ENCODE results near the gene PTRH1. TPM values are rescaled to one million over a fixed set of nuclear protein-coding genes. Genes with fewer than 3 reads are reported as not detected.

The PTRH1 gene
- total RNA-seq, 1 donor from 2014 or later: 36.5 TPM

- TF ChIP-seq CTCF (IDR thresholded peaks at IDR 0.05; ENCODE audit: insufficient read depth, low read length, poor library complexity, severe bottlenecking): no peak
- H3K36me3 ChIP-seq (ENCODE audit: control insufficient read depth, insufficient read depth, low read length): no peaks in the 10 kb centered on the region
- no peak for DNase-seq (ENCODE audit: low read depth)
- H3K4me3 ChIP-seq (ENCODE audit: low read depth, low read length): no peak overlapping the region
- H3K27me3 ChIP-seq (ENCODE audit: control insufficient read depth, insufficient read depth, low read length): no peaks in the 10 kb centered on the region
Observed at GRCh38 chr9:127700594-127701255, 14.7 kb downstream of the PTRH1 start.

- DNase-seq (ENCODE audit: low read depth): no peak
- no peak for TF ChIP-seq CTCF (IDR thresholded peaks at IDR 0.05; ENCODE audit: insufficient read depth, low read length, poor library complexity, severe bottlenecking)
- Histone ChIP-seq H3K36me3 (ENCODE audit: control insufficient read depth, insufficient read depth, low read length) (no peaks in the 10 kb centered on the region), H3K4me3 (ENCODE audit: low read depth, low read length) (no peak overlapping the region), H3K27me3 (ENCODE audit: control insufficient read depth, insufficient read depth, low read length) (no peaks in the 10 kb centered on the region)
Observed at GRCh38 chr9:127700140-127700539, 15.3 kb downstream of the PTRH1 start.

GRCh38 chr9:127698985-127699670 lies 16.3 kb downstream of the PTRH1 start:
- Histone ChIP-seq H3K4me3 (ENCODE audit: low read depth, low read length) (peak overlapping the region; percentile 10), H3K36me3 (ENCODE audit: control insufficient read depth, insufficient read depth, low read length) (no peaks in the 10 kb centered on the region), H3K27me3 (ENCODE audit: control insufficient read depth, insufficient read depth, low read length) (no peaks in the 10 kb centered on the region)
- TF ChIP-seq CTCF (IDR thresholded peaks at IDR 0.05; ENCODE audit: insufficient read depth, low read length, poor library complexity, severe bottlenecking): no peak
- peak; percentile 86 for DNase-seq (ENCODE audit: low read depth)

GRCh38 chr9:127698386-127698785 lies 17.1 kb downstream of the PTRH1 start:
- Histone ChIP-seq H3K4me3 (ENCODE audit: low read depth, low read length) (no peak overlapping the region), H3K36me3 (ENCODE audit: control insufficient read depth, insufficient read depth, low read length) (no peaks in the 10 kb centered on the region), H3K27me3 (ENCODE audit: control insufficient read depth, insufficient read depth, low read length) (no peaks in the 10 kb centered on the region)
- no peak for DNase-seq (ENCODE audit: low read depth)
- no peak for TF ChIP-seq CTCF (IDR thresholded peaks at IDR 0.05; ENCODE audit: insufficient read depth, low read length, poor library complexity, severe bottlenecking)

GRCh38 chr9:127697575-127697974 lies 17.9 kb downstream of the PTRH1 start:
- no peaks in the 10 kb centered on the region for H3K36me3 ChIP-seq (ENCODE audit: control insufficient read depth, insufficient read depth, low read length)
- H3K27me3 ChIP-seq (ENCODE audit: control insufficient read depth, insufficient read depth, low read length): no peaks in the 10 kb centered on the region
- TF ChIP-seq CTCF (IDR thresholded peaks at IDR 0.05; ENCODE audit: insufficient read depth, low read length, poor library complexity, severe bottlenecking): no peak
- no peak for DNase-seq (ENCODE audit: low read depth)
- no peak overlapping the region for H3K4me3 ChIP-seq (ENCODE audit: low read depth, low read length)

Data from kidney epithelial cell (primary cell).